Activated T-cell treated with anti-CD3 and anti-CD28 coated beads, Interleukin-2, amount 50 U/mL, for 4 hours (primary cell): ENCODE data around the gene SH3BGRL. TPM values are rescaled to one million over a fixed set of nuclear protein-coding genes. Genes with fewer than 3 reads are reported as not detected.
"Not testable (repeated sequence)": the region's sequence is repeated elsewhere in the genome, so short reads cannot be mapped to it uniquely, and the experiment has no call there.

Experiments
- ATAC-seq, 2 donors: fragments of 200-7000 bp; cut with Tn5 transposase; one replicate each; pipeline ENCODE4 v1.10.0; 2021
- DNase-seq: peaks from one replicate; pipeline ENCODE4 v3.0.0-alpha.2; 2020
- H3K27me3 Mint-ChIP-seq: one replicate; pipeline ENCODE4 v1.8.0; 2021; ENCODE audit warnings: low read depth, mixed read lengths
- H3K36me3 Mint-ChIP-seq: one replicate; pipeline ENCODE4 v1.8.0; 2022; ENCODE audit warnings: mixed read lengths; ENCODE audit not compliant: insufficient read depth
- H3K4me1 Mint-ChIP-seq: one replicate; pipeline ENCODE4 v1.8.0; 2021; ENCODE audit warnings: low read depth, mixed read lengths
- H3K4me3 Mint-ChIP-seq: one replicate; pipeline ENCODE4 v1.8.0; 2021; ENCODE audit warnings: mild to moderate bottlenecking, moderate library complexity, mixed read lengths
- H3K9me3 Mint-ChIP-seq: one replicate; pipeline ENCODE4 v1.8.0; 2021; ENCODE audit warnings: mixed read lengths
- total RNA-seq, 3 donors: library from RNA; stranded (reverse); gene quantifications; one replicate each; pipeline ENCODE4 v1.2.1, GENCODE V29; 2021

SH3BGRL gene
- total RNA-seq, 3 donors from 2014 or later: 14.0 to 17.4 (median 14.2) TPM

GRCh38 chrX:81291996-81292395 lies 90.1 kb downstream of the SH3BGRL start:
- H3K9me3 Mint-ChIP-seq: peaks cover 23% of the 10 kb centered on the region
- no peak overlapping the region for H3K4me3 Mint-ChIP-seq
- no peaks in the 10 kb centered on the region for H3K27me3 Mint-ChIP-seq
- H3K36me3 Mint-ChIP-seq: peaks cover 49% of the 10 kb centered on the region
- no peak for DNase-seq
- no peak for ATAC-seq
- H3K4me1 Mint-ChIP-seq: no peaks in the 10 kb centered on the region

- Mint-ChIP-seq H3K9me3 (peaks cover 20% of the 10 kb centered on the region), H3K4me3 (no peak overlapping the region), H3K36me3 (peaks cover 42% of the 10 kb centered on the region), H3K27me3 (no peaks in the 10 kb centered on the region), H3K4me1 (no peaks in the 10 kb centered on the region)
- no peak for DNase-seq
- ATAC-seq: no peak
Observed at GRCh38 chrX:81294101-81294500, 92.2 kb downstream of the SH3BGRL start.

DNA sequence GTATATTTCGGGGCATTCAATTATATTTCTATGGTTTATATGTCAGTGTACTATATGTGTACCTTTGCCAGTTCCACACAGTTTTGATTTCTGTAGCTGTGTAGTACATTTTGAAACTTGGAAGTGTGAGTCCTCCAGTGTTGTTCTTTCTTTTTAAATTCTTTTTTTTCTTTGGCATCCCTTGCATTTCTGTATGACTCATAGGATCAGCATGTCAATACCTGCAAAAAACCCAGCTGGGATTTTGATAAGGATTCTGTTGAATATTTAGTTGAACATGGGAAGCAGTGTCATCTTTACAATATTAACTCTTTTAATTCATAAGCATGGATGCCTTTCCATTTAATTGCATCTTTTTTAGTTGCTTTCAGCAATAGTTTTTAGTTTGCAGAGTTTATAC lies 100.0 kb downstream of the SH3BGRL start:
- H3K4me1 Mint-ChIP-seq: peaks cover 1% of the 10 kb centered on the region
- ATAC-seq (no peak), DNase-seq (no peak)
- peaks cover 3% of the 10 kb centered on the region for H3K36me3 Mint-ChIP-seq
- no peak overlapping the region for H3K4me3 Mint-ChIP-seq
- no peaks in the 10 kb centered on the region for H3K9me3 Mint-ChIP-seq
- H3K27me3 Mint-ChIP-seq: no peaks in the 10 kb centered on the region

DNA sequence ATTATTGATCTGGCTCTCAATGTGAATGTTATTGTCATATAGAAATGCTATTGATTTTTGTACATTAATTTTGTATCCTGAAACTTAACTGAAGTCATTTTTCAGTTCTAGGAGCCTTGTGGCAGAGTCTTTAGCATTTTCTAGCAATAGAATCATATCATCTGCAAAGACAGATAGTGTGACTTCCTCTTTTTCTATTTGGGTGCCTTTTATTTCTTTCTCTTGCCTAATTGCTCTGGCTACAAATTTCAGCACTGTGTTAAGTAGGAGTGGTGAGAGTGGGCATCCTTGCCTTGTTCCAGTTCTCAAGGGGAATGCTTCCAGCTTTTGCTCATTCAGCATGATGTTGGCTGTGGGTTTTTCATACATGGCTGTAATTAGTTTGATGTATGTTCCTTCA lies 102.7 kb downstream of the SH3BGRL start:
- Mint-ChIP-seq H3K4me3 (no peak overlapping the region), H3K27me3 (no peaks in the 10 kb centered on the region), H3K4me1 (peaks cover 1% of the 10 kb centered on the region), H3K36me3 (peaks cover 2% of the 10 kb centered on the region), H3K9me3 (no peaks in the 10 kb centered on the region)
- ATAC-seq: no peak
- DNase-seq: no peak

- peaks cover 1% of the 10 kb centered on the region for H3K4me1 Mint-ChIP-seq
Observed at GRCh38 chrX:81305240-81305639, 103.3 kb downstream of the SH3BGRL start.

DNA sequence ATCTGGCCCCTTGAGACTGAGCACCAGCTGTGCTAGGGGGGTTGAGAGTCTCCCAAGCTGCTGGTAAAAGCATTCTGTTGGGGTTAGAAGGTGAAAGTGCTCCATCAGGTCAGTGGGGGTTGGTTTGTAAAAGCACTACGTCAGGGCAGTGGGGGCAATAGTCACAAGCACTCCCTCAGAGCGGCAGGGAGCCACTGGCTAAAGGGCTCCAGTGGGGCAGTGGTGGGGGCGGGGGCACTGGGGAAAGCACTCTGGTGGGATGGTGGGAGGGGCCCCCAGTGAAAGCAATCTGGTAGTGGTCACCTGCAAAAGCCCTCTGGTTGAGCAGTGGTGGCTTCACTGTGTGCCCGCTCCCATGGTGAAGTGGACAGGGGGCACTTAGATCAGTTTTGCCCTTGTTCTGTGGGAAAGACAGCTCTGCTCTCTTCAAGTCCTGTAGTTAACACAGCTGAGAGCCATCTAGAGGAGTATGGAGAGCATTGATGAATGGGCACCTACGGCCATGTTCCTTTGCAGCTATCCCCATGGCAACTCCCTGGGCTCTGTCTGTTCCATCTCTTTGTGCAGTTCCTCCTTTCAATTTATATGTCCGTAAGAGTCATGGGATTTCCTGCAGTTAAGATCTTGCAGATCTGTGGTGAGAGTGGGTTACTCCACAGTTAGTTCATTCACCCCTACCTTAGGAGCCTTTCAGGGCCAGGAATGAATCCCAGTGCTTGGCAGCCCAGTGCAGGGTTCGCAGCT lies 106.4 kb downstream of the SH3BGRL start:
- ATAC-seq: no peak
- peaks cover 10% of the 10 kb centered on the region for H3K4me1 Mint-ChIP-seq
- peaks cover 7% of the 10 kb centered on the region for H3K36me3 Mint-ChIP-seq
- no peaks in the 10 kb centered on the region for H3K9me3 Mint-ChIP-seq
- no peak for DNase-seq
- no peaks in the 10 kb centered on the region for H3K27me3 Mint-ChIP-seq
- H3K4me3 Mint-ChIP-seq: no peak overlapping the region

More at GRCh38 chrX:81305240-81305639, 103.3 kb downstream of the SH3BGRL start:
- Mint-ChIP-seq H3K9me3 (no peaks in the 10 kb centered on the region), H3K4me3 (no peak overlapping the region), H3K27me3 (no peaks in the 10 kb centered on the region), H3K36me3 (peaks cover 3% of the 10 kb centered on the region)
- no peak for DNase-seq
- ATAC-seq: no peak

DNA sequence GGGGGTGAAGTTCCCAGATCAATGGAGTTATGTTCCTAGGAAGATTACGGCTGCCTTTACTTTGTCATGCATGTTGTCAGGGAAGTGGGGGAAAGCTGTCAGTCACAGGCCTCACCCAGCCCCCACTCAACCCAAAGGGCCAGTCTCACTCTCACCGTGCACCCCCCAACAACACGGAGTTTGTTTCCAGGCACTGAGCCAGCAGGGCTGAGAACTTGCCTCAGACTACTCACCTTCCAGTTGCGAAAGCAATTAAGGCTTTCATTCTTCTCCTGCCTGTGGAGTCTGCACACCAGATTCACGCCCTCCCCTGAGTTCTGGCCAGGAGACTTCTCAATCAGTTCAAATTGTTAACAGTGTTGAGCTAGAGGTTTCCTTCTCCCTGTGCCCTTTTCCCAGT lies 114.3 kb downstream of the SH3BGRL start:
- peaks cover 10% of the 10 kb centered on the region for H3K4me1 Mint-ChIP-seq
- ATAC-seq (no peak), DNase-seq (no peak)
- no peak overlapping the region for H3K4me3 Mint-ChIP-seq
- no peaks in the 10 kb centered on the region for H3K27me3 Mint-ChIP-seq
- peaks cover 23% of the 10 kb centered on the region for H3K36me3 Mint-ChIP-seq
- H3K9me3 Mint-ChIP-seq: peaks cover 3% of the 10 kb centered on the region

GRCh38 chrX:81331653-81332052 lies 129.8 kb downstream of the SH3BGRL start:
- H3K4me1 Mint-ChIP-seq, DNase-seq, H3K27me3 Mint-ChIP-seq, H3K4me3 Mint-ChIP-seq, ATAC-seq: not testable (repeated sequence)
- Mint-ChIP-seq H3K9me3 (peaks cover 14% of the 10 kb centered on the region), H3K36me3 (peaks cover 34% of the 10 kb centered on the region)

- Mint-ChIP-seq H3K4me1 (peaks cover 4% of the 10 kb centered on the region), H3K4me3 (no peak overlapping the region), H3K9me3 (peaks cover 18% of the 10 kb centered on the region), H3K27me3 (no peaks in the 10 kb centered on the region), H3K36me3 (peaks cover 35% of the 10 kb centered on the region)
- DNase-seq (no peak), ATAC-seq (no peak)
Observed at GRCh38 chrX:81336455-81337152, 134.7 kb downstream of the SH3BGRL start.

DNA sequence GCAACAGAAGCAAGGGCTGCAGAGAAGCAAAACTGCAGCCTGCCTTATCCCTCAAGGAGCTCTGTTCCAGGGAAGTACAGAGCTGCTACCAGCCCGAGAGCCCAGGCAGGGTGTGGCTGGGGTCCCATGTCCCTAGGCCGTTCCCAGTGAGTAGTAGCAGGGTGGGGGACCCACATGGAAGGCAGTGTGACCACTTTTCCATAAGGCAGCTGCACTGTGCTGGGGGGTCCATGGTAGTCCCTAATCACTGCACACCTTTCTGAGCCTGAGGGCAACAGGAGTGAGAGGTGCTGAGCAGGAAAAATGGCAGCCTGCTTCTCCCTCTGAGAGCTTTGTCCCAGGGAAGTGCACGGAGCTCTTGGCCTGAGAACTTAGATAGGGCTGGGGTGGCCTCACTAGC lies 135.9 kb downstream of the SH3BGRL start:
- H3K36me3 Mint-ChIP-seq: peaks cover 33% of the 10 kb centered on the region
- peaks cover 18% of the 10 kb centered on the region for H3K9me3 Mint-ChIP-seq
- H3K4me3 Mint-ChIP-seq: no peak overlapping the region
- ATAC-seq (no peak), DNase-seq (no peak)
- H3K4me1 Mint-ChIP-seq: peaks cover 4% of the 10 kb centered on the region
- no peaks in the 10 kb centered on the region for H3K27me3 Mint-ChIP-seq

DNA sequence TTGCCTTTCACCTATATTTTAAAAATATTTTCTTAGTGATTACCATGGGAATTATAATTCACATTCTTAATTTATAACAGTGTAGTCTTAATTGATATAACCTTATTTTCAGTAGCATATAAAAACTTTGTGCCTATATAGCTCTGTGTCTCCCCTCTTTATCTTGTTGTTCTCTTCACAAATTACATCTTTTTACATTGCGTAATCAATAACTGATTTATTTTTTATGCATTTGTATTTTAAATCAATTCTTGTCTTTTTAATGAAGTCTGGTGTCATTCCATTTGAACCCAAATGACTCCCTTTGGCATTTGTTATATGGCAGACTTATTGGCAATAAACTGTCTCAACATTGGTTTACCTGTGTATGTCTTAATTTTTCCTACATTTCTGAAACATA lies 137.0 kb downstream of the SH3BGRL start:
- H3K27me3 Mint-ChIP-seq: no peaks in the 10 kb centered on the region
- ATAC-seq: no peak
- peaks cover 4% of the 10 kb centered on the region for H3K4me1 Mint-ChIP-seq
- H3K4me3 Mint-ChIP-seq: no peak overlapping the region
- H3K36me3 Mint-ChIP-seq: peaks cover 27% of the 10 kb centered on the region
- DNase-seq: no peak
- H3K9me3 Mint-ChIP-seq: peaks cover 18% of the 10 kb centered on the region

DNA sequence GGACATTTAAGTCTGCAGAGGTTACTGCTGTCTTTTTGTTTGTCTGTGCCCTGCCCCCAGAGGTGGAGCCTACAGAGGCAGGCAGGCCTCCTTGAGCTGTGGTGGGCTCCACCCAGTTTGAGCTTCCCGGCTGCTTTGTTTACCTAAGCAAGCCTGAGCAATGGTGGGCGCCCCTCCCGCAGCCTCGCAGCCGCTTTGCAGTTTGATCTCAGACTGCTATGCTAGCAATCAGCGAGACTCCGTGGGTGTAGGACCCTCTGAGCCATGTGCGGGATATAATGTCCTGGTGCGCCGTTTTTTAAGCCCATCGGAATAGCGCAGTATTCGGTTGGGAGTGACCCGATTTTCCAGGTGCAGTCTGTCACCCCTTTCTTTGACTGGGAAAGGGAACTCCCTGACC lies 143.4 kb downstream of the SH3BGRL start:
- H3K4me3 Mint-ChIP-seq, H3K36me3 Mint-ChIP-seq, DNase-seq, H3K27me3 Mint-ChIP-seq, H3K9me3 Mint-ChIP-seq, H3K4me1 Mint-ChIP-seq, ATAC-seq: not testable (repeated sequence)
